ENCODE data around the gene NRN1L.
"Not testable (repeated sequence)": the region's sequence is repeated elsewhere in the genome, so short reads cannot be mapped to it uniquely, and the experiment has no call there.

NRN1L gene

DNA sequence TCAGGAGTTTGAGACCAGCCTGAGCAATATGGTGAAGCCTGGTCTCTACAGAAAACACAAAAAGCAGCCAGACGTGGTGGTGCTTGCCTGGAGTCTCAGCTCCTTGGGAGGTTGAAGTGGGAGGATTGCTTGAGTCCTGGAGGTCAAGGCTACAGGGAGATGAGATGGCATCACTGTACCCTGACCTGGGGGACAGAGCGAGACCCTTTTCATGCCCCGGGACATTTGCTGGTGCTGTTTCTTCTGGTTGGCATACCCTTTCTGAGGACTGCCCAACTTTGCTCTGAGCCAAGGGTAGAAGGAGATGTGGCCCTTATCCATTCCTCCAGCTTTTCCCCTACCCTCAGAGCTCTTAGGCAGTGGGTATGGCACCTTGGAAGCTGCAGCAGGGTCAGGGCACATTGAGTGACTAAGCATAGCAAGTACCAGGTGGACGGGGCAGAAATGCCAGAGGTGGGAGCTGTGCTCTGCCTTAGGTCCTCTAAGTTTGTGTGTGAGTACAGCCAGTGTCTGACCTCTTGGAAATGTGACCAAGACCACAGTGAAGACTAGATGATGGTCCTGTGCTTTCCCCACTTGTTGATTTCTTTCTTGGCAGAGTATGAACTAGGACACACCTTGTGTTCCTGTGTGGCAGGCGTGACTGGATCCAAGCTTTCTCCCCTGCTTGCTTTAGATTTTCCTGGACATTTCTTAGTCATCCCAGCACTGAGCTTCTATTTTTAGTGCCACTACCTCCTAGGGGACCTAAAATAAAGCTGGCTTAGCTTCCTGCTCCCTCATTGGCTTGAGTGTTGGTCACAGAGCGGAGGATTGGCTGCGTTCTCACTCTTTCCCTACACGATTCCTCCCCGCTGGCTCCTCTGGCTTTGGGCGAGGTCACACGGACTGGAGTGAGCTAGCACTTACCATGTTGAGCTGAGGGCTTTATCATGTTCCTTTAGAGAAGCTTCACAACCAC is 21.8 kb upstream of the NRN1L start:
- H3K4me2 ChIP-seq (ENCODE audit: low read length), result no peak overlapping the region
- no peak overlapping the region for H3K14ac ChIP-seq (ENCODE audit: low read length)
- no peak for DNase-seq
- H2AFZ ChIP-seq (ENCODE audit: insufficient read depth, low read length, poor library complexity), result no peak overlapping the region
- no peak overlapping the region for H3K27ac ChIP-seq (ENCODE audit: low read depth, low read length)
- H2BK5ac ChIP-seq (ENCODE audit: low read depth, low read length, poor library complexity), result no peak overlapping the region
- WGBS (ENCODE audit: extremely low coverage, insufficient coverage, insufficient read length), result no CpG with 5 or more reads among the region's 11 CpGs
- H3K18ac ChIP-seq (ENCODE audit: low read length), result no peak overlapping the region
- peaks cover 4 to 8% of the 10 kb centered on the region in 2 experiments for H3K4me1 ChIP-seq (ENCODE audit: control insufficient read depth in 1 of 2, insufficient read depth in 2 of 2, low read length in 2 of 2)
- no peak overlapping the region for H4K91ac ChIP-seq (ENCODE audit: low read depth, low read length)
- no peak overlapping the region for H3K4me3 ChIP-seq (ENCODE audit: low read depth, low read length)
- H3K27me3 ChIP-seq (ENCODE audit: insufficient read depth, low read length), result no peaks in the 10 kb centered on the region
- H3K9me3 ChIP-seq (ENCODE audit: insufficient read depth, low read depth, low read length), result no peaks in the 10 kb centered on the region
- no peak overlapping the region for H2BK12ac ChIP-seq (ENCODE audit: low read length)
- no peak overlapping the region for H2AK5ac ChIP-seq (ENCODE audit: low read length)
- no peaks in the 10 kb centered on the region for H3K79me1 ChIP-seq (ENCODE audit: low read length)
- H4K12ac ChIP-seq (ENCODE audit: low read depth, low read length), result no peak overlapping the region
- H4K8ac ChIP-seq (ENCODE audit: low read depth, low read length), result no peak overlapping the region
- H2BK120ac ChIP-seq (ENCODE audit: insufficient read depth, low read length, poor library complexity), result no peak overlapping the region
- peak overlapping the region; percentile 90 for H3K4ac ChIP-seq (ENCODE audit: low read depth, low read length)
- H3K36me3 ChIP-seq (ENCODE audit: control insufficient read depth in 1 of 2, insufficient read depth in 2 of 2, low read length in 2 of 2), result peaks cover 57 to 70% of the 10 kb centered on the region in 2 experiments
- H3K79me2 ChIP-seq (ENCODE audit: control insufficient read depth, insufficient read depth, low read length, poor library complexity), result peaks cover 16% of the 10 kb centered on the region
- no peak overlapping the region for H3K23ac ChIP-seq (ENCODE audit: low read length)
- no peak overlapping the region for H3K9ac ChIP-seq (ENCODE audit: low read length)

DNA sequence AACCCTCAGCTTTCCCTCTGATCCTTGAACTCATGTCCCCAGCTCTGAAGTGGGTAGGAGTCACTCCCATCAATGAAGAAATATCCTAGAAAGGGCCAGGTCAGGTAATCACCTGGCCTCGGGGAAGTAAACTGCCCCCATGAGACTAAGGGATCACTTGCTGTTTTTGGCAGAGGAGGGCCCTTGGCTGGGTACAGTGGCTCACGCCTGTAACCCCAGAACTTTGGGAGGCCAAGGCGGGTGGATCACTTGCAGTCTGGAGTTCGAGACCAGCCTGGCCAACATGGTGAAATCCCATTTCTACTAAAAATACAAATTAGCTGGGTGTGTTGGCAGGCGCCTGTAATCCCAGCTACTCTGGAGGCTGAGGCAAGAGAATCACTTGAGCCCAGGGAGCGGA is 20.6 kb upstream of the NRN1L start:
- not testable (repeated sequence) for H2BK120ac ChIP-seq (ENCODE audit: insufficient read depth, low read length, poor library complexity); H2BK12ac ChIP-seq (ENCODE audit: low read length); H3K27me3 ChIP-seq (ENCODE audit: insufficient read depth, low read length); H3K4me2 ChIP-seq (ENCODE audit: low read length); H3K27ac ChIP-seq (ENCODE audit: low read depth, low read length); H3K4me1 ChIP-seq (ENCODE audit: control insufficient read depth in 1 of 2, insufficient read depth in 2 of 2, low read length in 2 of 2); DNase-seq; H2AK5ac ChIP-seq (ENCODE audit: low read length); H3K4me3 ChIP-seq (ENCODE audit: low read depth, low read length); H3K9me3 ChIP-seq (ENCODE audit: insufficient read depth, low read depth, low read length); H3K9ac ChIP-seq (ENCODE audit: low read length); H3K79me1 ChIP-seq (ENCODE audit: low read length); H2BK5ac ChIP-seq (ENCODE audit: low read depth, low read length, poor library complexity); H3K23ac ChIP-seq (ENCODE audit: low read length); H4K12ac ChIP-seq (ENCODE audit: low read depth, low read length); H3K18ac ChIP-seq (ENCODE audit: low read length); H4K91ac ChIP-seq (ENCODE audit: low read depth, low read length); H2AFZ ChIP-seq (ENCODE audit: insufficient read depth, low read length, poor library complexity); H3K14ac ChIP-seq (ENCODE audit: low read length); H4K8ac ChIP-seq (ENCODE audit: low read depth, low read length)
- H3K79me2 ChIP-seq (ENCODE audit: control insufficient read depth, insufficient read depth, low read length, poor library complexity), result peaks cover 11% of the 10 kb centered on the region
- WGBS (ENCODE audit: extremely low coverage, insufficient coverage, insufficient read length), result no CpG with 5 or more reads among the region's 6 CpGs
- peak overlapping the region; percentile 1 for H3K4ac ChIP-seq (ENCODE audit: low read depth, low read length)
- peaks cover 67 to 80% of the 10 kb centered on the region in 2 experiments for H3K36me3 ChIP-seq (ENCODE audit: control insufficient read depth in 1 of 2, insufficient read depth in 2 of 2, low read length in 2 of 2)

GRCh38 chr16:67864594-67864993 is 20.1 kb upstream of the NRN1L start:
- H3K4me2 ChIP-seq (ENCODE audit: low read length), result no peak overlapping the region
- WGBS (ENCODE audit: extremely low coverage, insufficient coverage, insufficient read length), result no CpG with 5 or more reads among the region's 2 CpGs
- H2BK5ac ChIP-seq (ENCODE audit: low read depth, low read length, poor library complexity), result no peak overlapping the region
- no peak overlapping the region for H4K12ac ChIP-seq (ENCODE audit: low read depth, low read length)
- no peak for DNase-seq
- H2AK5ac ChIP-seq (ENCODE audit: low read length), result no peak overlapping the region
- no peak overlapping the region for H3K14ac ChIP-seq (ENCODE audit: low read length)
- no peak overlapping the region for H3K4me3 ChIP-seq (ENCODE audit: low read depth, low read length)
- H3K79me2 ChIP-seq (ENCODE audit: control insufficient read depth, insufficient read depth, low read length, poor library complexity), result peaks cover 10% of the 10 kb centered on the region
- no peak overlapping the region for H3K23ac ChIP-seq (ENCODE audit: low read length)
- H3K18ac ChIP-seq (ENCODE audit: low read length), result no peak overlapping the region
- H2BK12ac ChIP-seq (ENCODE audit: low read length), result no peak overlapping the region
- H3K9me3 ChIP-seq (ENCODE audit: insufficient read depth, low read depth, low read length), result no peaks in the 10 kb centered on the region
- H3K9ac ChIP-seq (ENCODE audit: low read length), result no peak overlapping the region
- H3K79me1 ChIP-seq (ENCODE audit: low read length), result no peaks in the 10 kb centered on the region
- no peak overlapping the region for H2AFZ ChIP-seq (ENCODE audit: insufficient read depth, low read length, poor library complexity)
- H2BK120ac ChIP-seq (ENCODE audit: insufficient read depth, low read length, poor library complexity), result no peak overlapping the region
- H3K27ac ChIP-seq (ENCODE audit: low read depth, low read length), result no peak overlapping the region
- peak overlapping the region; percentile 33 for H3K4ac ChIP-seq (ENCODE audit: low read depth, low read length)
- no peak overlapping the region for H4K8ac ChIP-seq (ENCODE audit: low read depth, low read length)
- H4K91ac ChIP-seq (ENCODE audit: low read depth, low read length), result no peak overlapping the region
- peaks cover 68 to 85% of the 10 kb centered on the region in 2 experiments for H3K36me3 ChIP-seq (ENCODE audit: control insufficient read depth in 1 of 2, insufficient read depth in 2 of 2, low read length in 2 of 2)
- H3K27me3 ChIP-seq (ENCODE audit: insufficient read depth, low read length), result no peaks in the 10 kb centered on the region
- H3K4me1 ChIP-seq (ENCODE audit: control insufficient read depth in 1 of 2, insufficient read depth in 2 of 2, low read length in 2 of 2), result peaks cover 4 to 8% of the 10 kb centered on the region in 2 experiments

DNA sequence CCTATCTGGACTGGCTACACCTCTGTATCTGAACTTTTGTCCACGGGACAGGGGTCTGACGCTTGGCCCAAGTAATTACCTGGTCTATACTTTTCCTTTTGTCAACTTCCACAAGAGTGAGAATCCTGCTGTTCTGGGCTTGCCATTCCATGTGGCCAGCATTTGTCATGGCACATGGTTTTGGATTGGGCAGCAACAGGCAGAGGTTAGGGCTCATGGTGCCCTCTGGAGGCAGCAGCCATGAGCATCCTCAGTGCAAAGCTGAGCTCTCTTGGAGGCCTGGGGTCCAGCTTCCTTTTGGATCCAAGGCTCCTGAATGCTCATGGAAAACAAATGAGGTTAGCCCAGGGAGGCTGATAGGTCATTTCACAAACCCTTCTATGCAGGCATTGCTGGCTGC is 19.4 kb upstream of the NRN1L start:
- Histone ChIP-seq H2BK5ac (ENCODE audit: low read depth, low read length, poor library complexity) (no peak overlapping the region), H3K4me1 (ENCODE audit: control insufficient read depth in 1 of 2, insufficient read depth in 2 of 2, low read length in 2 of 2) (peaks cover 4 to 8% of the 10 kb centered on the region in 2 experiments), H4K12ac (ENCODE audit: low read depth, low read length) (no peak overlapping the region), H3K23ac (ENCODE audit: low read length) (no peak overlapping the region), H3K14ac (ENCODE audit: low read length) (no peak overlapping the region), H3K9ac (ENCODE audit: low read length) (no peak overlapping the region), H2BK12ac (ENCODE audit: low read length) (no peak overlapping the region), H3K27ac (ENCODE audit: low read depth, low read length) (no peak overlapping the region), H3K4me2 (ENCODE audit: low read length) (no peak overlapping the region), H3K79me1 (ENCODE audit: low read length) (no peaks in the 10 kb centered on the region), H3K4me3 (ENCODE audit: low read depth, low read length) (no peak overlapping the region), H3K27me3 (ENCODE audit: insufficient read depth, low read length) (no peaks in the 10 kb centered on the region), H3K9me3 (ENCODE audit: insufficient read depth, low read depth, low read length) (no peaks in the 10 kb centered on the region), H2AK5ac (ENCODE audit: low read length) (no peak overlapping the region), H2BK120ac (ENCODE audit: insufficient read depth, low read length, poor library complexity) (no peak overlapping the region), H3K79me2 (ENCODE audit: control insufficient read depth, insufficient read depth, low read length, poor library complexity) (peaks cover 9% of the 10 kb centered on the region), H2AFZ (ENCODE audit: insufficient read depth, low read length, poor library complexity) (no peak overlapping the region), H3K36me3 (ENCODE audit: control insufficient read depth in 1 of 2, insufficient read depth in 2 of 2, low read length in 2 of 2) (peaks cover 69 to 88% of the 10 kb centered on the region in 2 experiments), H4K91ac (ENCODE audit: low read depth, low read length) (no peak overlapping the region), H4K8ac (ENCODE audit: low read depth, low read length) (no peak overlapping the region), H3K4ac (ENCODE audit: low read depth, low read length) (peak overlapping the region; percentile 35), H3K18ac (ENCODE audit: low read length) (no peak overlapping the region)
- no CpG with 5 or more reads among the region's 2 CpGs for WGBS (ENCODE audit: extremely low coverage, insufficient coverage, insufficient read length)
- peak; percentile 22 to 54 for DNase-seq
